Stimulated activated CD4-positive, alpha-beta T cell treated with anti-CD3 and anti-CD28 coated beads, Interleukin-1b, Interleukin-23, amount 100 ng/mL, for 1 hour (primary cell): ENCODE measurements around the gene ADGRB3.
"Not testable (repeated sequence)": the region's sequence is repeated elsewhere in the genome, so short reads cannot be mapped to it uniquely, and the experiment has no call there.

Source experiments
- DNase-seq, 2 donors: peaks; one replicate each; pipeline ENCODE4 v3.0.0-alpha.2; 2020; ENCODE audit warnings: low read depth in 2 of 2

The ADGRB3 gene

DNA sequence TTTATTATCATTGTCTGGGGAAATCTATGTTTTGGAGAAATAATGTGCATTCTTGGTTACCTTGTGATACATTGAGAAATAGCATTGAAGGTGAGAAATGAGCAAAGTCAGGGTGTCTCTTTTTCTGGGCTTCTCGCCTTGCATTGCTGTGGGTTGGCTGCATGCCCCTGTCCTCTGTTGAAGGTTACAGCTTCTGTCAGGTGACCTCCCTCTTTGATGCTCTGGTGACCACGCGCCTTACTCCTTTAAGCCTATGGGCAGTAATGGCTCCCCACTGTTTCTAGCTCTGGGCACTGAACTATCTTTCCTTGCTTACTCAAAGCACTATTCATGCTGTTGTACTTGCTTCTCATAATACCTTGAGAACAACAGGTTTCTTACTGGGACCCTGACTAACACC is 14.6 kb downstream of the ADGRB3 start:
- DNase-seq: no peak

DNA sequence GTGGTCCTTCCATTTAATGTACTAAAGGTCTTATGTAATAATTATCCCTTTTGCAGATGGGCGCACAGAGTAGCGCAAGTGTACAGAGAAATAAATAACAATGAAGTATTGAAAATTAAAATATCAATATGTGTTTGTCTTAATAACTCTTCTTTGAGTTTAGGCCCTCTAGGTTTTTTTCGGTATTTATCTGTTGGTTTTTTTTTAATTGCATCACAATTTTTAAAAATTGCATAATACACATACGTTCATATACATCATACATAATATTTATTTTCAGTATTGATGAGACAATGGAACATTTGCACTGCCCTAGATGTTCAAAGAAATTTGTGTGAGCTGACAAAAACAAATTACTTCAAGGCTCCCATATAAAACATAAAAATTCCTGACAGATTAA is 15.1 kb downstream of the ADGRB3 start:
- no peak for DNase-seq

DNA sequence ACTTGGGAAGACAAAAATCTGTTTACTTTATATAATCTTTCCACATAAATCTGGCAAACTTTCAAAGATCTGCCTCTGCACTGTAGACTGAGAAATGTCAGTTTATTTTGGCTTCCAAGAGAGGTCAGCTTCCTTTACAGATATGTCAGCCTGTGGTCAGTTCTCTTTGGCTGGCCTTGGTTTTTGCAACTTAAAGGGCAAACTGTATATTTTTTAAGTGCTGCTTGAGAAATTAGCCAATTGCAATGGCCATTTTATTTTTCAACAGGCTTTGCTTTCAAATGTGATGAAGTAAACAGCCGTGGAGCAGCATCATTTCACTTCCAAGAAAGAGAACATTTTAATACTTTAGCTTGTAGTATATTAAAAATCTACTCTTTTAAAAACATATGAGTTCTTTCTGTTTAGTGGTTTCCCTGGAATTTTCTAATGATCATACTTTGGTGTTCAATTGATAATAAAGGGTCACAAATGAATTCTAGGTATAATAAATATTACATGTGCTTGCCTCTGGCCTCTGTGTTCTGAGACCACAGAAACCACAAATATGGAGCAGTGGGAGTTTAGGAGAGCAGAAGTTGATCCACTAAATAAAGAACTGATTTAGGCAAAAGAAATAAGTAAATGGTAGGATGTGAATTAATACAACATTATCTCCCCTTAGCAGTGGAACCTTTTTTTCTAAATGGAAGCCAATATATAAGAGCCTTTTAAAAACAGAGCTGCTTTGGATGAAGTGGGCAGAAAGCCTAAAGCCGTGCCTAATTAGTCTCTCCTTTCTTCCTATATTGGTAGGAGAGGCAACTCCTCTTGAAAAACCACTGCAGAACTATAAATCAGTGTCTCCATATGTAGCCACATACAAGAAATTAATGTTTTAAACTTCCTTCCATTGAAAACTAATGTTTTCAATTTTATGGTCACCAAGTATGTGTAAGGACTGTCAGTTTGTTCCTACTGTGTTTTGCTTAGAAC is 16.2 kb downstream of the ADGRB3 start:
- DNase-seq: no peak

DNA sequence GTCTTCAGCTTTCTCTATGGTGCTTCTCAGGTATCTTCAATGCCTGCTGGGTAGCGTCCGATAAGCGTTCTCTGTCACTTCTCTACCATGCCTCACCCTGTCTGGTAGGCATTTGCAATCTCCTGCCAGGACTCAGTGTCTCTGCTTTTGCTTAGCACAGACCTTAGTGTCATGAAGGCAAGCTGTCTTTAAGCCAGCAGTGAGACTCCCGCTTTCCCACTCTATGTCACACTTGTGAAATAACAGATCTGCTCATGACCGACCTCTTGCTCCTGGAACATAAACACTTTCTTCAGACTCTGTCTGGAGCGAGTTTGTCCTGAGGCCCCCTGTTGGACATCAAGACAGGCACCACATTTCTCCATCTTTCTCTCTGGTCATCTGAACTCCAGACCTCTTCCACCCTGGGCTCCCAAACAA is 17.0 kb downstream of the ADGRB3 start:
- no peak for DNase-seq

DNA sequence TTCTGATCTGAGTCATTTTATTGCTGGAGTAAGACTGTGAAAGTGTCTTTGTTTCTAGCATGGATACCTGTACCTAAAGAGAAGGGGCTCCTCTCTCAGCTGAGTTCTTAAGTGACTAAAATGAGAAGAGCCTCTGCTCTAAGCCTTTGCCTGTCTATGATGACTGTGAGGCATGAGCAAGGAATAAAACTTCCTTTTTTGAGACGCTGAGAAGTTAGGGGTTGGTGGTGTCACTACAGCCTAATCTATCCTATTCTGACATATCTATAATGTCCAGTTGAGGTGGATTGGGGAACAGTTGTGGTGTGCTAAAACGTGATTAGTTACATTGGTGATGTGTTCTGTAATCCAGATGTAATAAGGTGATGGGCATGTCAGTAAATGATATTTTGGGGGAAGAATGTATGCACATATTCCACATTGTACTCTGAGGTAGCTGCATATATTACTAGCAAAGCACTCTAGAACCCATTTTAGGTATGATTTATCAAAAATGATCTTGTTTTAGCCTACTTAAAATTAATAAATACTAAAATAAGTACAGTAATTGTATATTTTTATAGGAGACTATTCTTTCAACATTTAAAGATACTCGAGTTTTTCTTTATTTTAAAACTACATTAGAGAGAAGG is 18.1 kb downstream of the ADGRB3 start:
- DNase-seq: no peak

DNA sequence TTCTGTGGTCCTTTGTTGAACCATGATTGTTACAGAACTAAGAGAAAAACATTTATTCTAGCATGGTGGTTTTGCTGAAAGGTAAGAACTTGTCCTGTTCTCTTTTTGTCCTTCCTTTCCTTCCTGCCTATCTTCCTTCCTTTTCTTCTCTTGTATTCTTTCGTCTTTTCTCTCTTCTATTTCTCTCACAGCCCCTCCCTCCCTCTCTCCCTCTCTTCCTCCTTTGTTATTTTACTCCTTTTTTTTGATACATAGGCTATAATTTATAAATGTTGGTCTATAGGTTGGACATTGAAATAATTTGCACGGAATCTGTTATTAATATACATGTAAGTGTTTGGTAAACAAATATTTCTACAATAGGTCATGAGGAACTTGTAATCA is 18.6 kb downstream of the ADGRB3 start:
- DNase-seq: no peak

DNA sequence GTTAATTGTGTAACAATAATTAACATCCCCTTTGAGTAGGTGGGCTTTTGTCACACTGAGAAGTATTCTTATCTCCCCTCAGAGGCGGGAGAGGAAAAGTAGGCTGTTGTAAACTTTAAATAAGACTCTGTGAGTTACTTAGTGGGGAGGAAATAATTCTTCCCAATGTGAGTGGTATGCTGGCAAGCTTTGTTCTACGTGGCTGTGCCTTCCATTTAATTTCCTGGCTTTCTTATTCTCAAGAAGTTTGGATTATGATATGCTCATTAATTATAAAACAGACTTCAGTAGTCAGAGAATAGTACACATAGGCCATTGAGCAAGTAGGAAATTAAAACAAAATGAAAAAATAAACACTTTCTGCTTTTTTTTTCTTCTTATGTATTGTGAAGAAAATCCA is 19.1 kb downstream of the ADGRB3 start:
- DNase-seq: no peak

DNA sequence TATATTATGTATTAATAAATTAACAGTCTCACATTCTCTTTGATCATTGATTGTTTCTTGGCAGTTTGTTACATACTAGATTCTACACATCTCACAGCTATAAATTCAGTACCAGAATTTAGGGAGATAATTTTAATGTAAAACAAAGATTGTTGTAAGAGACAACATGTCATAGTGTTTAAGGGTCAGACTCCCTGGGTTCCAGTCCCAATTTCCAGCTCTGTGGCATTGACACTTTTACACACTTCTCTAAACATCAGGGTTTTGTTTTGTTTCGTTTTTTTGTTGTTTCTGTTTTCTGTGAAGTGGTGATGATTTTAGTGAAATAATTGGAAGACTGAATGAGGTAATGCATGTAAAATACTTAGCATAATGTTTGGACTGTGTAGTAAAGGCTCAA is 19.9 kb downstream of the ADGRB3 start:
- no peak for DNase-seq

DNA sequence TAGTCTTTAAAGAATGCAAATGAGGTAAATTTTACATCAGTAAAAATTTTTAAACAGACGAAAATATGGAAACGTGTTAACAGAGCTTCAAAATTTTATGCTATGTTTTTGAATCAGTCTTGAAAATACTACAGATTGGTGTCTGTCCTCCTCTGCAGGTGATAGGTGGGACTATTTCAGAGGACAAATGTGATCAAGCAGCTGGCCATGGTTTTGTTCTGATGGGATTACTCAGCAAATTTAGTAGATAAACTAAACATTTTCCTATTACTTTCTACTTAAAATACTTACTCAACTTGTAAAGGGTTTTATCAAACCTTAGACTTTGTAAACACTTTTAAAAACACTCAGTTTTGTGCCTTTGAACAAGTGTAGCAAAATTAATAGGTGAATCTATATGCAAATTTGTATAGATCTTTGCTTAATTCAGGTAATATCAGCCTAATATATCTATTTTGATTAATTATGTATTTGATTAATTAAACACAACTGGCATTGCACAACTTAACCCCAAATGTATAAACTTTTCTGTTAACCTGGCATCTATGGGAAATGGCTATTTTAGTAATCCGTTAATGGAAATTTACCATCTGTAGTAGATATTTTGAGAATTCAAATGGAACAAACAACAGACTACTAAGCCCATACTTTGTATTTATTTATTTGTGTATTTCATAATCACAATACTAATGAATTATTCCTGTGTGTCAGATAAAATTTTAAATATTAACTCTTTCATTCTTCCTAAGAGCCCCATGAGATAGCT is 22.5 kb downstream of the ADGRB3 start:
- DNase-seq: no peak

DNA sequence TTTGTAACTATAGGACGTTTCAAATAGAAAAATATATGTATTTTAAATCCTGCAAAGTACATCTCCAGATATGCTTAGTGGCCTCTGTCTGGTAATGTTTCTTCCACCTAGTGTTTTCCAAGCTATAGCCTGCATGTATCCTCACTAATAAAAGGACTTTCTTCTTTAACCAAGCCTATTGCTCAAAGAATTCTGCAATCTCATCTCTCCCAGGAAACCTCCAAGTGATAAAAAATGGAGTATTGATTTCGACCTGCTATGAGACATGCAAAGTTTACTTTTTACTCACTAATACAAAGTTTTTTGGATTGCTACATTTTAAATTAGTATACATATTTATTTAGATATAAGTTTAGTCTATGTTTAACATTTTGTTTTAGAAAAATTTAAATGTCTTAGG is 23.3 kb downstream of the ADGRB3 start:
- no peak for DNase-seq

DNA sequence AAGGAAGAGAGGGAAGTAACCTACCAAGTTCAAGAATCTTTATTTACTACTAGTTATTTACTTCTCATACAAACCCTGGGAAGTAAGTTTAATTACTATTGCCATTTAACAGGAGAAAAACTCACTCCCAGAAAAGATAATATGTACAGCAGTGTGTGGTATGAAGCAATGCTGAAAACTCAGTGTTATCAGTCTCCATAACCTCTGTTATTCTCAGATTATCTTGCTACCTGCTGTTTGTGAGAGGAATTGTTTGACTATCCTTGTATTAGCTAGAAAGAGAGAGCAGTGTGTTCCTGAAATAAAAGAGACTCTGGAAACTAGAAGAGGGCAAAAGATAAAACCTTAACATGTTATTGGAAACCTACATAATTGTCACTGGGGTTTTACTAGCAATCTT is 38.2 kb downstream of the ADGRB3 start:
- DNase-seq: no peak

DNA sequence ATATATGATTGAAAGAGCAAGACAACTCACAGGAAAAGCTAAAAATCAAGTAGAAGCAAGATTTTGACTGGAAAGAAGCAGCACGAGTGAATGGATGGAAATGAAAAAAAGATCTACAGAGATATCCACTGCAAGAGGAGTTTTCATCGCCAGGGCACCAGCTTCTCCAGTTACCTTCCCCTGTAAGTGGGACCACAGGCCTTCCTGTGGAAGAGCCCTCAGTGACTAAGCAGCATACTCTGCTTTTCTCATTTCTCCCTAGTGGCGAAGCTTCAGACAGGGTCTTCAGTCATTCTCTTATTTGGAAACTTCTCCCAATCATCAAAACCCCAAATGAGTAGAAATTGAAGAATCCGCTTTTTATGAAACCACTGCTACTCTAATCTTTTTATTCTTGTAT is 40.5 kb downstream of the ADGRB3 start:
- no peak for DNase-seq

DNA sequence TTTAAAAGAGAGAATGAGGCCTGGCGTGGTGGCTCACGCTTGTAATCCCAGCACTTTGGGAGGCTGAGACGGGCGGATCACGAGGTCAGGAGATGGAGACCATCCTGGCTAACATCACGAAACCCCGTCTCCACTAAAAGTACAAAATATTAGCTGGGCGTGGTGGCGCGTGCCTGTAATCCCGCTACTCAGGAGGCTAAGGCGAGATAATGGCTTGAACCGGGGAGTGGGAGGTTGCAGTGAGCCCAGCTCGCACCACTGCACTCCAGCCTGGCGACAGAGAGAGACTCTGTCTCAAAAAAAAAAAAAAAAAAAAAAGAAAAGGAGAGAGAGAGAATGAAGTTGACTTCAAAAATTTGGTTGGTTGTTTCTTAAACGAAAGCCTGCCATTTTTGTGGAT is 41.0 kb downstream of the ADGRB3 start:
- not testable (repeated sequence) for DNase-seq

DNA sequence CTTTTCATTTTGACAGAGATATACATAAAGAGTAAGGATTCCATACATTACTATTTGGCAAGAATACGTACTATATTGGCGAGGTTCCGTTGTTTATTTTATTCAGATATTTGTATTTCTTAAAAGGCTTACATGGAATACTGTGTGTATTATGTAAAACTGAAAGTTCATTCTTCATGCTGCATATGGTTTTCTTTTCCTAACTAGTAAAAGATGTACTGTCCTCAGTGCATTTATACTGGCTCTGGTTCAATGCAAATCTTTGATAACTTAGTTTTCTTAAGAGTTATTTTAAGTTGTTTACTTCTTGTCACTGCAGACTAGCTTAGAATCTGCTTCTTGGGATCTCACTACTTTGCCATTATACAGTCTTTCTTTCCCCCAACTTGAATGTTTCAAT is 42.0 kb downstream of the ADGRB3 start:
- no peak for DNase-seq

DNA sequence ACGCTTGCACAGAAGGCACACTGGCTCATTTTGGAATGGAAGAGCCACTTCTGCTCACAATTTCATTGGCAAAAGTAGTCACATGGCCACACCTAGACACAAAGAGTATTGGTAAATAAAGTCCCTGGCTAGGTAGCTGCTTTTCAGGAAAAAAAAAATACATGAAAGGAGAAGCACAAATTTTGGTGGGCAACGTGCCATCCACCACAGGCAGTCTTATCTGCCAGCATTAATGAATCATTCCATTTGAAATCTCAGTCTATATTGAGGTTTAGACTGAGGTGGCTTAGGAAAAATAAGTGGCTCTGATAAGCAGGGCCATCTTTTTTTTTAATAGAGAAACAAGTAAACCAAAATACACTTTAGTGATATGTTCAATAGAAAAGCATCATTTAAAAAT is 44.3 kb downstream of the ADGRB3 start:
- no peak for DNase-seq

DNA sequence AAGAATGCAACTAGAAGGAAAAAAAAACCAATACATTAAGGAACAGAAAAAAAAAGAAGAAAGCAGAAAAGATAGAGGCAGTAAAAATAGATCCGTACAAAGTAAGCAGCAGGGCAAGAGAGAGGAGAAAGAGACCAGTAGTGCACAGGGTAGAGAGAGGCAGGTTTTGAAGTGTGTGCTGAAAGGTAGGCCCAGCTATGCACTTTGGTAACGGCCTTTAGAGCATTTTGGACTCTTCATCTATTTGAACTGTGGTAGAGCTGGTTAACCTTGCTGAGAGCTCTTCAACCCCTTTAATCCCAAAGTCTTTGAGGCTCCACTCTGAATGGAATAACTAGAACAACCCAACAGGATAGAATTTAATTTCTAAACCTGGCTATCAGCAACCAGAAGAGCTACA is 45.2 kb downstream of the ADGRB3 start:
- DNase-seq: no peak

DNA sequence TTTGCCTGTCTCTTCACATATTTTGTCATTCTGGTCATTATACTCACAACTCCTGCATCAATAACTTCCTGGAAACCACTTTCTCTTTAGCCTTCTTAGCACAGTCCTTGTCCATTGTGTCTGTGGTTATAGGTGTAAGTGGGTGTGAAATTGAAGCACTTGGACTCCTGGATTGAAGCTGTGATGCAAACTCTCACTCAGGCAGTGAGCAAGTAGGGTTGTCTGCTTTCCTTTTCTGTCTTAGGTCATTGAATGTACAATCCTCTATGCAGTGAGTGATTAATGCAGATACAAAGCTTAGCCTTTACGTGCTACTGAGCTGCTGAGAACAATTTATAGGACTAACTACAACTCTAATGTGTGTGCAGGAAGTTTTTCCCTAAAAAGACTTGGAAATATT is 54.8 kb downstream of the ADGRB3 start:
- DNase-seq: no peak

DNA sequence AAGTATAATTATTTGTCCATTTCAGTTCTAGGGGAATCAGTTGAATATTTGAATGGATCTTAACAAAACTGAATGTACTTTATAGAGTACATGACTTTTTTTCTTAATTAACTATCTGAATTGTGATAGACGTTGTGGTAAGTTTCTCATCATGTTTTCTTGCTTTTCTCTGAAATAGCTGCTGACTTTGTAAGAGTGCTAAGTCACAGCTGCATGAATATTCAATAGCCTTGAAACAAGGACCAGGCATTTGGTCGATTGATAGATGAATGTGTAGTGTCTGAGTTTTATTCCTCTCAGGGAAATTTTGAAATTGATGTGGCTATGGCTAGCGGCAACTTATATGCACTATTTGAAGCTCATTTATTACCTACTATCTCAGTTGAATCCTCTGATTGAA is 56.0 kb downstream of the ADGRB3 start:
- no peak for DNase-seq

DNA sequence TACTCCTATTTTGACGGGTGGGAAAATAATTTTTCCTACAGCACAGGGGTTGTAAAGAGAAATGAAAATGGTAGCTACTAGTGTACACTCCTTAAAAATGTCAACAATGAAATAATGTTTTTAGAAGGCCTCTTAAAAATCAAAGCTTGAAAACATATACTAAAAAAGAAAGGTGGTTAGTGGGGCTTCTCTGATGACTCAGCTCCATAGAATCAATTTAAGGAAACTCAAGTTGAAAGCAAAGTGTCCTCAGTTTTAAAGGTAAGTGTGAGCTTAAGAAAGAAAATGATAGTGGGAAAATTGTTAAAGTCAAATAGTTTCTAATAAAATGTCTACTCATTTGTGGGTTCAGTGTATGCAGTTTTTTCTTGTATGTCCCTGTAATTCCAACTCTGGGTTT is 58.2 kb downstream of the ADGRB3 start:
- DNase-seq: no peak

DNA sequence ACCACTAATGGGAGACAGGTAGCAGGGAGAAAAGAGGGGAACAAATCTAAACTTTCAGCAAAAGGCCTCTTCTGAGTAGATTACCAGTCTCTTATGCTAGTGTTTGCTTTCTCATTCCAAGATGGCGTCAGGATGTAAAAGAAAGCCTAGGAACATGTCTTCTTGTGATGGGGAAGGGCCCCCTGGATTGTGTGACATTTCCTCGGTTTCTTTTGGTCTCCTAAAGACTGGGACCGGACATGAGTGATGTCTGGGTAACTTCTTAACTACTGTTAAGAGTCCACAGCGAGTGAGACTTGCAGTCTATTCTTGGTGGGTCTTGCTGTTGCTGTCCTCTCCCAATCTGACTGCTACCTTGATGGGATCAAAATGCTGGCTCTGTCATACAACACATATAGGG is 60.3 kb downstream of the ADGRB3 start:
- DNase-seq: no peak

DNA sequence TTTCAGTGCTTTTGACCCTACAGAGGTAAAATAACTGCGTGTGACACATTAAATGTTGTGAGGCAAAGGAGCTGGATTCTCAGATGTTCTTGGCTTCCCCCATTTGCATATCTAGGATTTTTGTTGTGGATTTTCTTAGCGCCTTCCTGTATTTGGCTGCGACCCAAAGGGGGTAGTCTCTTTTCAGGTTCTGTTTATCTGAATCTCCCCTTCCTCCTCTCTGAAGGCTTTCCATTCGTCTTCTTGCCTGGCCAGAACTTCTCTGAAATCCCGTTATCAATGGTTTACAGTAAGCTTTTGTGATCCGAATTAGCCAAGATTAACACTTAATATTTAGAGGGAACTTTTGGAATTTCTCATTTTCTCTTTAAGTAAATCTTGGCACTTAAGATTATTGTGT is 60.8 kb downstream of the ADGRB3 start:
- no peak for DNase-seq

DNA sequence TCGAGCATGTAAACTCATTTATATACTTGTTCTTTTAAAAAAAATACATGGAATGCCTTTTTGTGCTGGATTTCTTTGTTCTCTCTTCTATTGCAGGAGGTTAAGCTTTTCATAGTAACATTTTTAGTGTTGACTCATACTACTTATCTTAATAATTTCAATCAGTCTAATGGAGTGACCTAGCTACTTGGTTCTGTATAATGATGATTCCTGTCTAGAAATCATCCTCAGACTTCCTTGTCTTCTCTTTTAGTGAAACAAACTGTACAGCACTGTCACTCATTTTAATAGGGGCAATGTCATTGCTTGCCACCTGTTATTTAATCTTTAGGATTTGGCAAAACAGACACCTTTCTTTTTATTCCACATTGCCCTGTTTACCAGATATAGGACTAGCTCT is 62.3 kb downstream of the ADGRB3 start:
- DNase-seq: no peak

DNA sequence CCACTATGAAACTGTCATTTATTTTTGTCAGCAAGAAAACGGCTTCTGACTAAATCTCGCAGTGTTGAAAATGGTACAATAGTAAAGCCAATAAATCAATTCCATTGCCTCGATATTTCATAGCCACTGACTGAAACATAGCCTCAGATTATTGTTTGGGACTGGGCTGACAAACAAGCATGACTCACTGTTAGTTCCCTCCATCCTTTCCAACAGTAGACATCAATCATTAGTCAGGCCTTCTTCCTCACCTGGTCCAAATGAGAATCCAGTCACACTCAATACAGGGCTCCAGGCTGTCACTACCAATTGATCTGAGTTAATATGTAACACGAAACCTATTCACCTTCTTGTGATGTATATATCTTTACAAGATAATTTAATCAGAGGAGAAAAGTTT is 66.1 kb downstream of the ADGRB3 start:
- DNase-seq: no peak
